ENCODE data around the gene PLCL1.
"Not testable (repeated sequence)": the region's sequence is repeated elsewhere in the genome, so short reads cannot be mapped to it uniquely, and the experiment has no call there.

Gene PLCL1

DNA sequence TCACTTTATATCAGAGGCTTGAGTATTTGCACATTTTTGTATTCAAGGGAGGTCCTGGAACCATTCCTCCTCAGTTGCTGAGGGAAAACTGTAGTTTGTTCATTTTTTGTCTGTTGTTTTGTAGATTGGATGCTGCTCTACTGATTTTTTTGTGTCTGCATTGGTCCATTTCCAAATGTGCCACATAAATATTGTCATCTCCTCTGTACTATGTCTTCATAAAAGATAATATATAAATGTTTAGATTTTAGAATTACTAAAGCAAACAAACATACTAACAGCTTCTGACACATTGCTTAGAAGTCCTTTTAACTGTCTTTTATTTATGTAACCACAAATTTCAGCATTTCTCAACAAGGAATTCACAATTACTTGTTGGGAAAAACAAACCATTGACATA is 356.8 kb downstream of the PLCL1 start:
- no peak overlapping the region for H3K4me3 ChIP-seq (ENCODE audit: low read length)
- no peak for TF ChIP-seq ZNF274 (IDR thresholded peaks at IDR 0.05; ENCODE audit: low read depth, low read length)

DNA sequence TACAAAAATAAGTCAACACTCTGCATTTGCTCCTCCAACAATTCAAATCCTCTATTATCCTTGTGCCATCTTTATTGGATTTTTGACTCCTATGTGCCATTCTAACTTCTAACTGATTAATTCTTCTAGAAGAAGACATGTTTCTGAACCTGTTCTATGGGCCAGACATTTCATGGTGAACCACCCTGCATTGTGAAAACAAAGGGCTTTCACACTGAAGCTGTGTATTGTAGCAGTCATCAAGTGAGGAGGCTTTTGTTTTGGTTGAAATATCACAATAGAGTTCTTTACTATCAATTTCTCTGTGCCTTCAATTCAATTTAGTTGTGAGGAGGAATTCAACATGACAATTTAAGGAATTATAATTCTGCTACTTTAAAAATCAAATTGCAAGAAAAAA is 357.9 kb downstream of the PLCL1 start:
- no peak for TF ChIP-seq ZNF274 (IDR thresholded peaks at IDR 0.05; ENCODE audit: low read depth, low read length)
- H3K4me3 ChIP-seq (ENCODE audit: low read length), result no peak overlapping the region

DNA sequence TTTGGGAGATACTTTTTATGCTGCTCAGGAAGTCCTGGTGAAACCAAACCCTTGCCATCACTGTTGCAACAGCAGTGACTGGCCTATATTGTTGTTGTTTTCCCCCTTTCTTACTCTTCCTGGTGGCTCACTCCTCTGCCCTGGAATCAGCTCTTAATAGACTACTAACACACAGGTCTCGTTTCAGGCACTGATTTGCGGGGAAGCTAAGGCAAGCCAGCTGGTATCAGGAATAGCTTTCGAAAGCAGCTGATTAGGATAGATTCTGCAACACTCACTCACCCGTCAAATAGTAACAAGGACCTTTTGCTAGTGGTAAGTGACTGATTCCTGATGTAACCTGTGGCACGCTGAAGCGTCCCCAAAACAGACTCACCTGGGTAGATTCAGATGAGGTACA is 360.4 kb downstream of the PLCL1 start:
- TF ChIP-seq ZNF274 (IDR thresholded peaks at IDR 0.05; ENCODE audit: low read depth, low read length), result no peak

DNA sequence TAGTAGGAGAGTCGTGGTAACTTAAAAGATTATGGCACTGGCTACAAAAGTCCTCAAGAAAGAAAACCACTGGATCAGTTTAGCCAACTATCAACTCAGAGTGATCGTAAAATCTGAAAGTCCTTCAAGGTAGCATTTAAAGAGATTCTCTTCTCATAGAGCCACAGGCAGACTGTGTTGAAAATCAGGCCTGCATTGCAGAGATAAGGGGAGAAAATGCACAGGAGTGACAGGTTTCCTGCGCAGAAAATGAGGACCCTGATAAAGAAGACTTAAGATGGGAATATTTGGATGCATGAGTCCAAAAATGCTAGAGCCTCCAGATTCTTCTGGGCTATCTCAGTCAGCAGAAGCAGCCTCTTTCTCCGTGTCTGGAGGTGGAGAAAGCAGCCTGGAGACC is 360.9 kb downstream of the PLCL1 start:
- H3K4me3 ChIP-seq (ENCODE audit: low read length), result no peak overlapping the region
- TF ChIP-seq ZNF274 (IDR thresholded peaks at IDR 0.05; ENCODE audit: low read depth, low read length), result no peak

More for the DNA sequence above, 360.4 kb downstream of the PLCL1 start:
- no peak overlapping the region for H3K4me3 ChIP-seq (ENCODE audit: low read length)

DNA sequence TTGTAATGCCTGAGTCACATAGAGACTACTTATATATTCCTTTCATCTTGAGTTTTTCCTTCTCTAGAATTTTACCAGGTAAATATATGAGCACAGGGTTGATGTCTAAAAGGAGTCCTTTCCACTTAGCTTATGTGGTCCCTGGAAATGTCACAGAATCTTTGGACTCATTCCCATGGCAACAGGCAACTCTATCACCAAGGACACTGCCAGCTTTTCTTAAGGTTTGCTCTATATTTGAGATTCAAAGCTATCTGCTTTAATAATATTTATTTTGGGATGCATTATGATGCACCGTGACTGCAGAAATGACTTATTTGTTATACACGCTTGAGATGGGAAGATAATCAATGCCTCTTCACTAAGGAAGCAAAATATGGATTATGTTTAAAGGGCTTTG is 363.0 kb downstream of the PLCL1 start:
- no peak for TF ChIP-seq ZNF274 (IDR thresholded peaks at IDR 0.05; ENCODE audit: low read depth, low read length)
- no peak overlapping the region for H3K4me3 ChIP-seq (ENCODE audit: low read length)

DNA sequence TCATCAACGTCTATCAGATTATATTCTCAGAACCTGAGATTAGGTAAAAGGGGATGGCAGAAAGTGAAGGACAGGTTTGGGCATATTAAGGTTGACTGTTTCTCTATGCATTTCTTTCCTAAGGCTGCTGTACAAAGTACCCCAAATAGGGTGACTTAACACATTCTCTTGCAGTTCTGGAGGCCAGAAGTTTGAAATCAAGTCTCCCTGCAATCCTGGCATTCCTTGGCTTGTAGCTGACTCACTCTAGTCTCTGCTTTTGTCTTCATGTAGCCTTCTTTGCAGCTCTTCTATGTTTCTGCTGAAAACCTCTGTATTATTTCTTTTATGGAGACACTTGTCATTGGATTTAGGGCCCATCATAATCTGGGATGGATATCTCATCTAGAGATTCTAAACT is 364.3 kb downstream of the PLCL1 start:
- no peak overlapping the region for H3K4me3 ChIP-seq (ENCODE audit: low read length)
- no peak for TF ChIP-seq ZNF274 (IDR thresholded peaks at IDR 0.05; ENCODE audit: low read depth, low read length)

GRCh38 chr2:198173242-198173641 is 368.8 kb downstream of the PLCL1 start:
- no peak for TF ChIP-seq ZNF274 (IDR thresholded peaks at IDR 0.05; ENCODE audit: low read depth, low read length)
- H3K4me3 ChIP-seq (ENCODE audit: low read length), result no peak overlapping the region

DNA sequence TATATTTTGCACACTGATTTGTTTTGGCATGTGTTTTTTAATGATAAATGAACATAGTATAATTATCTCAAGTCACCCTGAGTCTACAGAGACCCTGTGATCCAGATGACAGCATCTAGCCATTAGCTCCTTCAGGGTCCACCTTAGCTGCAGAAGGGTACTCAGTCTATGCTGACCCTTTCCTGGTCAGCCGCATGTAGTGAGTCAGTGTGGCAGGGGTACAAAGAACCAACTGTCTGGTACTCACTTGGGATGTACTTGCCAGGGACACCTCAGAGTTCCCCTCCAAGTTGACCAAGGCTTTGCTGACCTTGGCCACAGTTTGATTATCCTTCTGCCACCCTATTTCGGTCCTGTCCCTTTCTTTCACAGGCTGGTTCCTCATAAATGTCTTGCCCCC is 369.5 kb downstream of the PLCL1 start:
- no peak for TF ChIP-seq ZNF274 (IDR thresholded peaks at IDR 0.05; ENCODE audit: low read depth, low read length)
- no peak overlapping the region for H3K4me3 ChIP-seq (ENCODE audit: low read length)

- no peak overlapping the region for H3K4me3 ChIP-seq (ENCODE audit: low read length)
- TF ChIP-seq ZNF274 (IDR thresholded peaks at IDR 0.05; ENCODE audit: low read depth, low read length), result no peak
These were observed 370.9 kb downstream of the PLCL1 start for GRCh38 chr2:198175271-198175670.

DNA sequence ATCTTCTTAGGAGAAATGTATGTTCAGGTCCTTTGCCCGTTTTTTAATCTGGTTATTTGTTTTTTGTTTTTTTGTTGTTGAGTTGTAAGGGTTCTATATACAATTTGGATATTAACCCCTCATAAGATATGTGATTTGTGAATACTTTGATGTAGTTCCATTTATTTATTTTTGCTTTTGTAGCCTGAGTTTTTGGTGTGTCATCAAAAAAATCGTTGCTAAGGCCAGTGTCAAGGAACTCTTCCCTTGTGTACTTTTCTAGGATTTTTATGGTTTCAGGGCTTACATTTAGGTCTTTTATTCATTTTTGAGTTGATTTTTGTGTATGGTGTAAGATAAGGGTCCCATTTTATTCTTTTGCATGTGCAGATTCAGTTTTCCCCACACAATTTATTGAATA is 372.6 kb downstream of the PLCL1 start:
- H3K4me3 ChIP-seq (ENCODE audit: low read length), result no peak overlapping the region

GRCh38 chr2:198178766-198179165 is 374.4 kb downstream of the PLCL1 start:
- no peak for TF ChIP-seq ZNF274 (IDR thresholded peaks at IDR 0.05; ENCODE audit: low read depth, low read length)
- H3K4me3 ChIP-seq (ENCODE audit: low read length), result no peak overlapping the region

More for the DNA sequence above, 372.6 kb downstream of the PLCL1 start:
- TF ChIP-seq ZNF274 (IDR thresholded peaks at IDR 0.05; ENCODE audit: low read depth, low read length), result no peak

- no peak overlapping the region for H3K4me3 ChIP-seq (ENCODE audit: low read length)
- no peak for TF ChIP-seq ZNF274 (IDR thresholded peaks at IDR 0.05; ENCODE audit: low read depth, low read length)
These were observed 381.9 kb downstream of the PLCL1 start for GRCh38 chr2:198186257-198186656.

DNA sequence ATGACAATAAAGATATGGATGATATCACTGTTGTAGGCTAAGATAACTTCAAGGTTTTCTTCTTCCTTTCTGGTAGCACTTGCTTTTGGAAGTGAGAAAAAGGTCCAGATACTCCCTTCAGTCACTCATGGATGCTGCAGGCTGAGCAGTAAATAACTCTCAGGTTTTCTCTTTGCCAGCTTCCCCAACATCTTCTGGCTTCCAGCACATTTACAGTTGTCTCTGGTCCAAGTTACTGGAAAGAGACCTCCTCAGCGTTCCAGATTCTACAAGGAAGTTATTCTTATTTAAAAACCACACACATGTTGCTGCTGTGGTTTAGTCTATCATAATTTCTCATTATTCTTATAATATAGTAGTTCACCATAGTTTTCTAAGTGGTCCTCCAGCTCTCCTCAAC is 383.4 kb downstream of the PLCL1 start:
- H3K4me3 ChIP-seq (ENCODE audit: low read length), result no peak overlapping the region
- no peak for TF ChIP-seq ZNF274 (IDR thresholded peaks at IDR 0.05; ENCODE audit: low read depth, low read length)

DNA sequence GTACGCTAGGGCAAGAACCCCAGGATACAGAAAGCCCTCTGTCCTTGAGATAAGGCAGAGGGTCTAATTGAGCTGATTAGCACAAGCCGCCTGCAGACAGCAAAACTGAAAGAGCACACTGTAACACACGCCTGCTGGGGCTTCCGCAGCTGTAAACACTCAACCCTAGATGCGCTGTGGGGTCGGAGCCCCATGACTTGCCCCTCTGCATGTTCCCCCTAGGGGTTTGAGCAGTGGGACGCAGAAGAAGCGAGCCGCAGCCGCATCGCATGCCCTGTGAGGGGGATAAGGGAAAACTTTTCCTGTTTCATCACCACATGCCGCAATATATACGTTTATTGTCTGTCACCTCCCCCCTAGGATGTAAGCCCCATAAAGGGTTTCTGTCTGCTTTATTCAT is 384.6 kb downstream of the PLCL1 start:
- H3K4me3 ChIP-seq (ENCODE audit: low read length), result no peak overlapping the region
- TF ChIP-seq ZNF274 (IDR thresholded peaks at IDR 0.05; ENCODE audit: low read depth, low read length), result no peak

DNA sequence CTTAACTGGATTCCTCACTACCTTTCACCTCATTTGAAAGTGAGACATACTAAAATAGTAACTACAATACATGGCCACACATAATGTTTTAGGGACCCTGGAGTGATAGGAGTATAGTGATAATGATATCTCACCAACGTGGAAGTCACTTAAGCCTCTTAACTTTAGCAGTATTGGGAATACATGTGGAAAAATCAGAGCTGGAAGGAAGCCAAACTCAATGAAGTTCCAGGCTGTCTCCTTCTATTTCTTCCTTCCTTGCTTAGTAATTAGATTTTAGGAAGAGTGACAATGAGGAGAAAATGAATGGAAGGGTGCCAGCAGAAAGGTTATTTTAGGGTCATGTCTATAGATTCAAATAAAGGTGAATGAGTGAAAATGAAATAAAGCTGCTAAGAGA is 387.3 kb downstream of the PLCL1 start:
- H3K4me3 ChIP-seq (ENCODE audit: low read length), result no peak overlapping the region
- no peak for TF ChIP-seq ZNF274 (IDR thresholded peaks at IDR 0.05; ENCODE audit: low read depth, low read length)

GRCh38 chr2:198196556-198196955 is 392.2 kb downstream of the PLCL1 start:
- H3K4me3 ChIP-seq (ENCODE audit: low read length), result not testable (repeated sequence)

Data from GM08714 (cell line).